ENCODE data around the gene ZBTB39.
"Not testable (repeated sequence)": the region's sequence is repeated elsewhere in the genome, so short reads cannot be mapped to it uniquely, and the experiment has no call there.

ZBTB39 gene

DNA sequence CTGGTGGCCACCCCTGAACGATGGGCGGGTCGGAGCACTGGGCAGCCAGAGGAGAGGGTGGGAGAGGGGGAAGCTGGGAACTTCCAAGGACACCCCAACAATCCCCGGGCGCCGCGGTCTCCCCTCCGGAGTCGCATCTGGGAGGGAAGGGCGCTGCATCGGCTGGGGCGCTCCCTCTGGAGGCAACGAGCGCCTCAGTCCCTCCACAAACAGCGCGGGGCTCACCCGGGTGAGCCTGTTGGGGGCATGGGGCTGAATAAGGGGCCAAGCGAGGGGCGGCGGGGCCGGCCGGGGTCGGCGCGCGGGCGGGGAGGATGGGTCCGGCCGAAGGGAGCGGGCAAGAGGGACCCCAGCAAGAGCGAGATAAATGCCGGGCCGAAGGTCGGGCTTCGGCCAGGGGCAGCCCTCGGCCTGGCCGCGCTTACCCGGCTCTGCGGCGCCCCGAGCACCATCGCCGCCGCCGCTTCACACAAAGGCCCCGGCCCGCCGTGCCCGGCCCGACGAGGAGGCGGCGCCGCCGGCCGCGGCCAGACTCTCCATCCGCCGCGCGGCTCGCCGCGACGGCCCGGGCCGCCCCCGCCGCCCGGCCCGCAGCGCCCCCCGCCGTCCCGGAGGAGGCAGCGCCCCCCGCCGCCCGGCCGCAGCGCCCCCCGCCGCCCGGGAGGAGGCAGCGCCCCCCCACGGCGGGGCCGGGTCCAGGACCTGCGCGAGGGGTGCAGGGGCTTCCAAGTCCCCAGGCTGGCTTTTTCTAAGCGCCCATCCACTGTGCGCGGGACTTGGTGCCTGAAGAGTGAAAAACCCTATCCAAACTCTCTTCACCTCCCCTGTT is at the start of gene ZBTB39:
Gene ZBTB39, minus strand, starts transcription at position 567 of the 829 bp plus-strand sequence. CDS start 1,629 bp downstream, outside the sequence.
- DNase-seq (ENCODE audit: low read depth in 1 of 2, low spot score in 1 of 2), result peak; percentile 16 to 39

DNA sequence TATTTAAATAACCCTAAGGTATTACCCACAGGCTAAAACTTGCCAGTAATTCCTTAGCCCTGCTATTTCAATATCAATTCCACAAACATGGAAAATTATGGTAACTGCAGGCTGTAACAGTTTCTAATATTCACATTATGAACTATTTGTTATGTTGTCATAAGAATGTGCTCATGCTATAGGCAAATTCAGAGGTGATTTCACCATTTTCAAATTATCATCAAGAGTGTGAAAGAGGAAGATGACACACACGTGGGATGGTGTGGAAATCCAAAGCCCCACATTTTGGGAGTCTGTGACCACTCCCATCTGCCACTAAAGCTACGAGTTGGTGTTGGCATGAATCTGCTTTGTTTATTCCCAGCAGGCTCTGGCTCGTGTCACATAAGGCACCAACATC is 49.5 kb upstream of the ZBTB39 start:
- no peak for DNase-seq (ENCODE audit: low read depth in 1 of 2, low spot score in 1 of 2)

GRCh38 chr12:57053901-57054300 is 47.6 kb upstream of the ZBTB39 start:
- not testable (repeated sequence) for DNase-seq (ENCODE audit: low read depth in 1 of 2, low spot score in 1 of 2)

DNA sequence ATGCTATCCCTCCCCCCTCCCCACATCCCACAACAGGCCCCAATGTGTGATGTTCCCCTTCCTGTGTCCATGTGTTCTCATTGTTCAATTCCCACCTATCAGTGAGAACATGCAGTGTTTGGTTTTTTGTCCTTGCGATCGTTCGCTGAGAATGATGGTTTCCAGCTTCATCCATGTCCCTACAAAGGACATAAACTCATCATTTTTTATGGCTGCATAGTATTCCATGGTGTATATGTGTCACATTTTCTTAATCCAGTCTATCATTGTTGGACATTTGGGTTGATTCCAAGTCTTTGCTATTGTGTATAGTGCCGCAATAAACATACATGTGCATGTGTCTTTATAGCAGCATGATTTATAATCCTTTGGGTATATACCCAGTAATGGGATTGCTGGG is 46.8 kb upstream of the ZBTB39 start:
- not testable (repeated sequence) for DNase-seq (ENCODE audit: low read depth in 1 of 2, low spot score in 1 of 2)

- DNase-seq (ENCODE audit: low read depth in 1 of 2, low spot score in 1 of 2), result no peak
Observed at GRCh38 chr12:57051011-57051410, 44.7 kb upstream of the ZBTB39 start.

DNA sequence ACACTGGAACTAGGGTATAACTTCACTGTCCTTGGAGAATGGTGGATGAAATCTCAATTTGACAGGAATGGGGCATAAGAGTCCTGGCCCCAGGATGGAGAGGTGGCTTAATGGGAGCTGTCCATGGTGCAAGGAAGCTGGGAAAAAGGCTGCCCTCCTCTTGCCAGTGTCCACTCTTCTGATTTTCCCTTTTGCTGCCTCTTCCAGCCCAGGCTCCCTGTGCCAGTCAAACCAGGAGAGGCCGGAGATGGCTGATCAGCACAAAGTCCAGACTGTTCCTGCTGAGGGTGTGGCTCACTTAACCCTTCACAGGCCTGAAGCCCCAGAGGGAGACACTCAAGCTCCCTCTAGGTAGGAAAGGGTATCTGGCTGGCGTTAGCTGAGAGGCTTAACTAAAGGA is 43.5 kb upstream of the ZBTB39 start, which contains the start of gene MYO1A:
Gene MYO1A, minus strand, starts transcription at position 240 of the 400 bp plus-strand sequence. CDS start 1,806 bp downstream, outside the sequence.
- DNase-seq (ENCODE audit: low read depth in 1 of 2, low spot score in 1 of 2), result no peak

DNA sequence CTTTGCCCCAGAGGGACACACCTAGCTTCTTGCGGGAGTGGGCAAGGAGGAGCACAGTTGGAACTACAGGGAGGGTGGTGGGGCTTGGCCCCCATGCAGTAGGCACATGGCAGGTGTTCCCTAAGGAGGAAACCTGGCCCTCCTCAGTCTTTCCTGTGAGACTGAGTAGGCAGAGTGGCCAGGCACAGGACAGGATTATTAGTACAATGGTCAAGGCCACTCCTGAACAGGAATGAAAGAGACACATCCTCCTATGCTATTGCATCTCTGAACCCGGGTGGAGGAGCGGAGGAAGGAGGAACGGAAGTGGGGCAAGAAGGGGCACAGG is 42.7 kb upstream of the ZBTB39 start:
- no peak for DNase-seq (ENCODE audit: low read depth in 1 of 2, low spot score in 1 of 2)

- DNase-seq (ENCODE audit: low read depth in 1 of 2, low spot score in 1 of 2), result no peak
Observed at GRCh38 chr12:57048423-57049118, 42.2 kb upstream of the ZBTB39 start.

- no peak for DNase-seq (ENCODE audit: low read depth in 1 of 2, low spot score in 1 of 2)
Observed at GRCh38 chr12:57047981-57048380, 41.6 kb upstream of the ZBTB39 start.

DNA sequence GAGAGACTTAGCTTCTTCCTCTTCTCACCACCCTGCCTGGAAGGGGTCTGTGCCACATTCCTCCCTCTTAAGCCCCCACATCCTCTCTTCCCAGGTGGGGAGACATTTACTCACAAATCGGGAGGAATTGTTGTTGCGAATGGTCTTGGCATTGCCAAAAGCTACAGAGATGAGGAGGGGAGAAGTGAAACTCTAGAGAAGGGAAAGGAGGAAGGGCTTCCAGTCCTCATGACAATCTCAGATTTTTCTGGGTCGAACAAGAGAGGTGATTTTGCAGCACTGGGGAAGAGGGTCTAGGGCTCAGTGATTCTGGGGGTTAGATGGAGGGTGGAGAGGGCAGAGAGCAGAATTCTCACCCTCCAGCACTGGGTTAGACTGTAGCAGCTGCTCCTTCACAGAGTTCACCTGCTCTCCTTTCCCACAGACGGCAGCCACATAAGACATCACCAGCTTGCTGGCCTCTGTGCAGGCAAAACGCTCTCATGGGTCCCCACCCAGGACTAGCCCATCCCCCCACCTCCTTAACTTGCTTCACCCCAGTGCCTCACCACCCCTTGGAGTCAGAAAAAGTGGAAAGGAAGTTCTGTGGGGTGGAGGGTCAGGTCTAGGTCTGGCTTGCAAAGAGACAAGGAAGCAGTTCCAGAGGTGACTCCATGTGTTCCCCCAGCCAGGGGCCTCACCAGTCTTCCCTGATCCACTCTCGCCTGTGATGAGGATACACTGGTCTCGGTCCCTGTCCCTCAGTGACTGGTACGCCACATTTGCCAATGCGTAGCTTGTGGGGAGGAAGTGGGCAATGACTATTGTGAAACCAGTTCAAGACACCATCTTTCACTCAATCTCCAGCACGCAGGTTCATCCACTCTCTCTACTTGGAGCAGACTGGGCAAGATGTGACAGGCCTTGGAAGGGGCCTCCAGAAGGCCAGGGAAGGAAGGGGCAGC is 40.9 kb upstream of the ZBTB39 start:
- no peak for DNase-seq (ENCODE audit: low read depth in 1 of 2, low spot score in 1 of 2)

DNA sequence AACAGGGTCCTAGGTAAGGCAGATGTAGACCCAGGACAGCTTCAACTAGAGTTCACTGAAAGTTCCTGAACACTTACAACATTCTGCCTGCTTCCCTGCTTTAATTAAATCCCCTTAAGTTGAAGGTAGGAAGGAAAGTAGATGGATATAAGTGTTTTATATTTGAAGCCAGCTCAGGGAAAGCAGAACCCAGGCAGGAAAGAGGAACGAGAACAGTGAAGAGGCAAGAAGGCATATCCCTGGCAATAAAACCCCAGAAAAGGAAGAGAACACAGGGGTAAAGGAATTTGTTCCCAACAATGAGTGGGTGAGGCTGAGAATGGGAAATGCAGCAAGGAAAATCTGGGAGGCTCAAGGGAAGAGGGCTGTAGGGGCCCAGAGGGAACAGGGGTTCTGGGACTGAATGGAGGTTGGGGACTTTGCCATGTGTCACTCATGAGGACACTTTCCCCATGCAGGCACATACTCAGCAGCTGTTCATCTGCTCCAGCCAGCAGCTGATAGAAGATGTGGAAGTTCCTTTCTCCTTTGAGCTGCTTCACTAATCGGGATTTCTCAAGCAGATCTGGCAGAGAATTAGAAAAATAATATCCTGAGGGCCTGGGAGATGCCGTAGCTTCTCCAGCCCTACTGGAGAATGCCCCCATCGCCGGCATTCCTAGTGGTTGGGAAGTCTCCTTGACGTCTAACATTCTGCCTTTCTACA is 39.9 kb upstream of the ZBTB39 start:
- DNase-seq (ENCODE audit: low read depth in 1 of 2, low spot score in 1 of 2), result no peak

- DNase-seq (ENCODE audit: low read depth in 1 of 2, low spot score in 1 of 2), result no peak
Observed at GRCh38 chr12:57044889-57045288, 38.5 kb upstream of the ZBTB39 start.

- no peak for DNase-seq (ENCODE audit: low read depth in 1 of 2, low spot score in 1 of 2)
Observed at GRCh38 chr12:57044468-57044867, 38.1 kb upstream of the ZBTB39 start.

DNA sequence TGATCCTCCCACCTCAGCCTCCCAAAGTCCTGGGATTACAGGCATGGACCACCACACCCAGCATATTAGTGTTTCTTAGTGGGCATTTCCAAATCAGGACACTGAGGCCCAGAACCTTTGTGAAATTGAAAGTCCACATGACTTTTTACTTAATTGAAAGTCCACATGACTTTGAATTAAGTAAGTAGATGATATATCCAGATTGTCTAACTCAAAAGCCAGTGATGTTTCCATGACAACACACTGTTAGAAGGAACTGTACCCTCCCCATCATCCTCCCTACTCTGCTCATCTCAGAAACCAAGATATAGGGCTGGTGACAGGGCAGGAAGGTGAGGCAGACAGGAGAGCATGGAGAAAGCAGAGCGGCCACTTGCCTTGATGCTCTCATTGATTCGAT is 36.3 kb upstream of the ZBTB39 start:
- no peak for DNase-seq (ENCODE audit: low read depth in 1 of 2, low spot score in 1 of 2)

- no peak for DNase-seq (ENCODE audit: low read depth in 1 of 2, low spot score in 1 of 2)
Observed at GRCh38 chr12:57040750-57041149, 34.4 kb upstream of the ZBTB39 start.

- DNase-seq (ENCODE audit: low read depth in 1 of 2, low spot score in 1 of 2), result no peak
Observed at GRCh38 chr12:57040211-57040610, 33.9 kb upstream of the ZBTB39 start.

GRCh38 chr12:57039016-57039798 is 32.9 kb upstream of the ZBTB39 start:
- no peak for DNase-seq (ENCODE audit: low read depth in 1 of 2, low spot score in 1 of 2)

- DNase-seq (ENCODE audit: low read depth in 1 of 2, low spot score in 1 of 2), result no peak
Observed at GRCh38 chr12:57037264-57037663, 30.9 kb upstream of the ZBTB39 start.

GRCh38 chr12:57033431-57033830 is 27.1 kb upstream of the ZBTB39 start:
- DNase-seq (ENCODE audit: low read depth in 1 of 2, low spot score in 1 of 2), result no peak

- no peak for DNase-seq (ENCODE audit: low read depth in 1 of 2, low spot score in 1 of 2)
Observed at GRCh38 chr12:57031789-57032188, 25.4 kb upstream of the ZBTB39 start.
